Activated CD4-positive, alpha-beta memory T cell treated with anti-CD3 and anti-CD28 coated beads for 36 hours (primary cell): ENCODE results near the gene VPS9D1. TPM values are rescaled to one million over a fixed set of nuclear protein-coding genes. Genes with fewer than 3 reads are reported as not detected.

Source experiments
- total RNA-seq, 2 experiments: library from RNA; stranded (reverse); gene quantifications; one replicate each; pipeline ENCODE4 v1.2.3, GENCODE V29; 2021

The VPS9D1 gene
- total RNA-seq, 2 experiments from 2014 or later, result 2.9 to 3.2 TPM

Other genes starting within 250 kb of the VPS9D1 start
- 100 to 1,000 TPM; 126 to 133 TPM for gene ANKRD11, start 230.3 kb downstream of the VPS9D1 start, total RNA-seq
- 10 to 100 TPM; 67.9 to 70.4 TPM for gene SPG7, start 212.5 kb downstream of the VPS9D1 start, total RNA-seq
- 1,000 to 10,000 TPM; 3,430 to 3,468 TPM for gene RPL13, start 160.2 kb downstream of the VPS9D1 start, total RNA-seq
- 1 to 10 TPM; 6.2 to 7.1 TPM for gene CPNE7, start 145.1 kb downstream of the VPS9D1 start, total RNA-seq
- not detected for gene DPEP1, start 107.3 kb downstream of the VPS9D1 start, total RNA-seq
- gene CHMP1A, start 63.2 kb downstream of the VPS9D1 start, total RNA-seq, result 10 to 100 TPM; 74.6 to 76.3 TPM
- 10 to 100 TPM in 1 of 2 experiments, 1 to 10 TPM in 1; 7.1 to 10.1 TPM for gene SPATA33, start 63.1 kb downstream of the VPS9D1 start, total RNA-seq
- 10 to 100 TPM; 90.0 to 92.4 TPM for gene CDK10, start 34.2 kb downstream of the VPS9D1 start, total RNA-seq
- 1 to 10 TPM; 6.8 to 7.6 TPM for gene SPATA2L, start 19.2 kb downstream of the VPS9D1 start, total RNA-seq
- gene ZNF276, start 639 bp upstream of the VPS9D1 start, total RNA-seq, result 10 to 100 TPM; 22.1 to 25.6 TPM
- gene FANCA, start 95.7 kb upstream of the VPS9D1 start, total RNA-seq, result 100 to 1,000 TPM in 1 of 2 experiments, 10 to 100 TPM in 1; 99.4 to 103 TPM
- 1 to 10 TPM in 1 of 2 experiments, under 1 TPM in 1; 0.63 to 1.4 TPM for gene SPIRE2, start 107.6 kb upstream of the VPS9D1 start, total RNA-seq
- 100 to 1,000 TPM; 139 to 147 TPM for gene TCF25, start 152.7 kb upstream of the VPS9D1 start, total RNA-seq
- 1 to 10 TPM in 1 of 2 experiments, under 1 TPM in 1; 0.85 to 1.3 TPM for gene MC1R, start 198.0 kb upstream of the VPS9D1 start, total RNA-seq
- 1 to 10 TPM in 1 of 2 experiments, under 1 TPM in 1; 0.99 to 1.4 TPM for gene TUBB3, start 202.4 kb upstream of the VPS9D1 start, total RNA-seq
- 10 to 100 TPM; 29.0 to 33.3 TPM for gene DEF8, start 227.9 kb upstream of the VPS9D1 start, total RNA-seq